Stimulated activated CD4-positive, alpha-beta T cell treated with anti-CD3 and anti-CD28 coated beads, Interleukin-2, amount 100 ng/mL, for 4 hours (primary cell): Measurements from ENCODE around the gene UGT2B15.
"Not testable (repeated sequence)": the region's sequence is repeated elsewhere in the genome, so short reads cannot be mapped to it uniquely, and the experiment has no call there.

ENCODE experiments used
- DNase-seq: peaks from one replicate; pipeline ENCODE4 v3.0.0-alpha.2; 2020; ENCODE audit warnings: low read depth

Gene UGT2B15

GRCh38 chr4:68655764-68656444 is 14.5 kb downstream of the UGT2B15 start:
- no peak for DNase-seq

DNA sequence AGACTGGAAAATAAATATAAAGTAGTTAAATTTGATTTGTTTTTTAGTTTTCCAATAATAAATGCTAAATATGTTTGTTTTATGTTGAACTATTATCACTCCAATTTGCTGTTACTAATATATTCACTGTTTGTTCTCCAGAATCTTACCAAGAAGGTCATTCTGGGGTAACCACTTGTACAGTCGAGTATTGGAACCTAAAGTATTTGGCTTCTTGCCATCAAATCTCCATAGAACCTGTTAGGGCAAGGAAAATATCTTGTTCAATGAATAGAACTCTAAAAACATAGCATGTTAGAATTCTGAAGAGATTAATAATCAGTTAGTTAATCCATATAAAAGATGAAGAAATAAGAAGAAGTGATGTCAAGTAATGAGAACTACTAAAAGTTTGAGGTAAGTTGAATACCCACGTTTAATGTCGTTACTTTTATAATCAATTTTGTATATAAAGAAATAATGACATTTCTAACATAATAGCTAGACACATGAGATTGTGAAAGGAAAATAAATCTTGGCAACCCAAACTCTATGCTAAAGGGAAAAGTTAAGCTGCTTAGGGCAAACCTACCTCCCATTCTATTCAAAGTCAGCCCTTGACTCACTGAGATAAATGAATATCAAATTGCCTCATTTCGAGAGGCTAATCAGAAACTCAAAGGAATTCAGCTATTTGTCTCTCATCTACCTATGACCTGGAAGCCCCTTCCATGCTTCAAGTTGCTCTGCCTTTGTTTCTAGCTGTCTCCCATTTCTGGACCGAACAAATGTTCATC is 15.3 kb downstream of the UGT2B15 start:
- no peak for DNase-seq

DNA sequence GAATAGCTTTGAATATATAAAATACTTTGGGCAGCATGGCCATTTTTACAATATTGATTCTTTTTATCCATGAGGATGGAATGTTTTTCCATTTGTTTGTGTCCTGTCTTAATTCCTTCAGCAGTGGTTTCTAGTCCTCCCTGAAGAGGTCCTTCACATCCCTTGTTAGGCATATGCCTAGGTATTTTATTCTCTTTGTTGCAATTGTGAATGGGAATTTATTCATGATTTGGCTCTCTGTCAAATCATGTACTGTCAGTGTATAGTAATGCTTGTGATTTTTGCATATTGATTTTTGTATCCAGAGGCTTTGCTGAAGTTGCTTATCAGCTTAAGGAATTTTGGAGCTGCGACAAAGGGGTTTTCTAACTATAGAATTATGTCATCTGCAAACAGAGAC is 18.5 kb downstream of the UGT2B15 start:
- no peak for DNase-seq

DNA sequence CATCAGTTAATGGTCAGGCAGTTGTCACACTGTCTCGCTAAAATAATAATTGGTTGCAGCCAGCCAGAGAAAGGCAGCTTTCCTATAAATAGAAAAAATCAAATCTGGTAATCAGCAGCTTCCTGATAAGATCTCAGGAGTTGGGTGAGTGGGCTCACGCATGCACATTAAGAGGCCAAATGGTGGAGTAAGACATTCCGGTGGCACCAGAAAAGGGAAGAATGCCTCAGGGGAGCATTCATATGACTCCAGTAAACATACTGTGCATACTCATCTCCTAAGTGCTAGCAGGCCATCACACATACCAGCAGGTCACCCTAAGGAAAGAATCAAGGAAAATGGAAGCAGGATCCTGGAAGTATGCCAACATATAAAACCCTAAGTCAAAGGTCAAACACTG is 40.1 kb downstream of the UGT2B15 start:
- no peak for DNase-seq

GRCh38 chr4:68622731-68623130 is 47.7 kb downstream of the UGT2B15 start:
- not testable (repeated sequence) for DNase-seq

DNA sequence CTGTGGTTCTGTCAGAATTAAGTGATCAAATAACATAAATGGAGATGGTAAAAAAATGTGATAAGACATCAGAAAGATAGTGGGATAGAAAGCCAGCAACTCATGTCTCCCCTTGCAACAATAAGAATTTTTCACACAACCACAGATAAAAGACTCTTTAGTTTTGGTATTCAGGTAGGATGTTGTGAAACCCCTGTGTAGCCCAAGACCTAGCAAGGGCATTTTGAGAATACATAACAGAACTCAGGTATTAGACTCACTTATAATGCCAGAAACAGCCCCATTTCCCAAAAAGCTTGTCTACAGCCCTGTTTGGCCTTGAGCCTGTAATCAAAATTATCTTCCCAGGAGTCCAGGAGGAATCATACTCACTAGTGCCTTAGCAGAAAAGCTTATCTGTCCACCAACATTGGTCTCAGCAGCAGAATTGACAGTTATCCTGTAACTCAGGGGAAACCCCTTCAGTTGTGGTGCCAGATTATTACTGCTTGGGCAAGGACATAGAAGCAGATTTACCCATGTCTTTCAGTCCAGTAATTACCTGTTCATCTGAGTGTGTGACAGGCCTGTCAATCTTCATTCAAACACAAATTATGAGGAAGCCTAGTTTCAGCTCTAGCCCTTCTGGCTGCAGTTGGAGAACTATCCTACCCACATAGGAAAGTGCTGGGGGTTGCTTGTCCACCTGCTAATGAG is 53.3 kb downstream of the UGT2B15 start:
- DNase-seq, result no peak

- no peak for DNase-seq
Measured at GRCh38 chr4:68615699-68616422, 54.6 kb downstream of the UGT2B15 start.

- no peak for DNase-seq
Measured at GRCh38 chr4:68613752-68614151, 56.7 kb downstream of the UGT2B15 start.

DNA sequence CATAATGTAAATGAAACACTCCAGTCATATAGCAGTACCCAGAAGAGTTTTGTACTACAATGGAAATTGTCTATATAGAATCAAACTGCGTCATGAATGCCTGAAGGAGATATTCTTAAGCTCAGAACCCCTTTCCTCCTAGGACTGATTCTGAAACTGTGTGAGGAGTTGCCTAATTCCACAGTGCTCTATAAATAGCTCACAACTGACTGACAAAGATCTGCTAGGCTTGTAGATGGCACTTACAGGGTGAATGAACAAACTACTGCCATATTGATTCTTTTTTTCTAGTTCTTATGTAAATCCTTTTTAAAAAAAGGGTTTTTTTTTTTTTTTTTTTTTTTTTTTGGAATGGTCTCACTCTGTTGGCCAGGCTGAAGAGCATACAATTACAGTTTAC is 64.2 kb downstream of the UGT2B15 start:
- DNase-seq, result no peak

DNA sequence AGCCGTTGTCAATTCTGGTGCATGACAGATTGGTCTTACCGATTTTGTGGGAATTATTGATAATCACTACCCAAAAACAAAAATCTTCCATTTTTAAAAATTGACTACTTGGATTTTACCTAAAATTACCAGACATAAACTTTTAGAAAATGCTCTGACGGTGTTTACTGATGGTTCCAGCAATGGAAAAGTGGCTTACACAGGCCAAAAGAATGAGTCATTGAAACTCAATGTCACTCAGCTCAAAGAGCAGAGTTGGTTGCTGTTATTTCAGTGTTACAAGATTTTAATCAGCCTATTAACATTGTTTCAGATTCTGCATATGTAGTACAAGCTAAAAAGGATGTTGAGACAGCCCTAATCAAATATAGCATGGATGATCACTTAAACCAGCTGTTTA is 71.3 kb downstream of the UGT2B15 start:
- DNase-seq, result no peak

- DNase-seq, result no peak
Measured at GRCh38 chr4:68597482-68597881, 73.0 kb downstream of the UGT2B15 start.
